ENCODE results near the gene ABI1.

DNA sequence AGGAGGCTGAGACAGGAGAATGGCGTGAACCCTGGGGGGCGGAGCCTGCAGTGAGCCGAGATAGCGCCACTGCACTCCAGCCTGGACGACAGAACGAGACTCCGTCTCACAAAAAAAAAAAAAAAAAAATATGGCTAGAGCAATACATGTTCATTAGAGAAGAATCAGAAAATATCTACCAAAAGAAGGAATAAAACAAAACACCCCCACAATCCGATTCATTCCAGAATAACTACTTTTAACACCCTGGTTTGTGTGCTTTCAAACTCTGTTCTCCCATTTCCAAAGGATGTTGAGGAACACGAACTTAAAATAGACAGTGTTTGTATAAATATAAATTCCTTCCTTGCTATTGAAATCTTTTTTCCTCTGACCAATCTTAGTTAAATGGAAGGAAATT is 156.8 kb downstream of the ABI1 start:
- TF ChIP-seq, protein P1, sequence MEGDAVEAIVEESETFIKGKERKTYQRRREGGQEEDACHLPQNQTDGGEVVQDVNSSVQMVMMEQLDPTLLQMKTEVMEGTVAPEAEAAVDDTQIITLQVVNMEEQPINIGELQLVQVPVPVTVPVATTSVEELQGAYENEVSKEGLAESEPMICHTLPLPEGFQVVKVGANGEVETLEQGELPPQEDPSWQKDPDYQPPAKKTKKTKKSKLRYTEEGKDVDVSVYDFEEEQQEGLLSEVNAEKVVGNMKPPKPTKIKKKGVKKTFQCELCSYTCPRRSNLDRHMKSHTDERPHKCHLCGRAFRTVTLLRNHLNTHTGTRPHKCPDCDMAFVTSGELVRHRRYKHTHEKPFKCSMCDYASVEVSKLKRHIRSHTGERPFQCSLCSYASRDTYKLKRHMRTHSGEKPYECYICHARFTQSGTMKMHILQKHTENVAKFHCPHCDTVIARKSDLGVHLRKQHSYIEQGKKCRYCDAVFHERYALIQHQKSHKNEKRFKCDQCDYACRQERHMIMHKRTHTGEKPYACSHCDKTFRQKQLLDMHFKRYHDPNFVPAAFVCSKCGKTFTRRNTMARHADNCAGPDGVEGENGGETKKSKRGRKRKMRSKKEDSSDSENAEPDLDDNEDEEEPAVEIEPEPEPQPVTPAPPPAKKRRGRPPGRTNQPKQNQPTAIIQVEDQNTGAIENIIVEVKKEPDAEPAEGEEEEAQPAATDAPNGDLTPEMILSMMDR (CRISPR knock-in tag; IDR thresholded peaks at IDR 0.05), result no peak
- no peak for TF ChIP-seq POLR2AphosphoS5 (IDR thresholded peaks at IDR 0.05; ENCODE audit: low read depth, low read length)
- no peak for TF ChIP-seq POLR2A (IDR thresholded peaks at IDR 0.05; ENCODE audit: insufficient read depth in 1 of 2, low read depth in 2 of 2, low read length in 2 of 2)
- no peak for TF ChIP-seq NBN (conservative IDR thresholded peaks at IDR 0.05)
- TF ChIP-seq NR2C2 (CRISPR knock-in tag; IDR thresholded peaks at IDR 0.05; ENCODE audit: borderline replicate concordance), result no peak
- TF ChIP-seq, protein P2, sequence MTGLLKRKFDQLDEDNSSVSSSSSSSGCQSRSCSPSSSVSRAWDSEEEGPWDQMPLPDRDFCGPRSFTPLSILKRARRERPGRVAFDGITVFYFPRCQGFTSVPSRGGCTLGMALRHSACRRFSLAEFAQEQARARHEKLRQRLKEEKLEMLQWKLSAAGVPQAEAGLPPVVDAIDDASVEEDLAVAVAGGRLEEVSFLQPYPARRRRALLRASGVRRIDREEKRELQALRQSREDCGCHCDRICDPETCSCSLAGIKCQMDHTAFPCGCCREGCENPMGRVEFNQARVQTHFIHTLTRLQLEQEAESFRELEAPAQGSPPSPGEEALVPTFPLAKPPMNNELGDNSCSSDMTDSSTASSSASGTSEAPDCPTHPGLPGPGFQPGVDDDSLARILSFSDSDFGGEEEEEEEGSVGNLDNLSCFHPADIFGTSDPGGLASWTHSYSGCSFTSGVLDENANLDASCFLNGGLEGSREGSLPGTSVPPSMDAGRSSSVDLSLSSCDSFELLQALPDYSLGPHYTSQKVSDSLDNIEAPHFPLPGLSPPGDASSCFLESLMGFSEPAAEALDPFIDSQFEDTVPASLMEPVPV (CRISPR knock-in tag; IDR thresholded peaks at IDR 0.05), result no peak
- no peak for TF ChIP-seq ZFP36 (IDR thresholded peaks at IDR 0.05; ENCODE audit: borderline replicate concordance, low read depth, low read length, partially characterized antibody)
- TF ChIP-seq NFE2 (CRISPR knock-in tag; IDR thresholded peaks at IDR 0.05), result no peak
- no peak for TF ChIP-seq IKZF4 (CRISPR knock-in tag; IDR thresholded peaks at IDR 0.05; ENCODE audit: borderline replicate concordance, low read depth, not compliant biosample characterization)
- no peak for TF ChIP-seq EZH2 (conservative IDR thresholded peaks at IDR 0.05; ENCODE audit: low read depth, low read length)
- no peak for TF ChIP-seq ZNF670 (CRISPR knock-in tag; IDR thresholded peaks at IDR 0.05; ENCODE audit: borderline replicate concordance)
- TF ChIP-seq, protein P3, sequence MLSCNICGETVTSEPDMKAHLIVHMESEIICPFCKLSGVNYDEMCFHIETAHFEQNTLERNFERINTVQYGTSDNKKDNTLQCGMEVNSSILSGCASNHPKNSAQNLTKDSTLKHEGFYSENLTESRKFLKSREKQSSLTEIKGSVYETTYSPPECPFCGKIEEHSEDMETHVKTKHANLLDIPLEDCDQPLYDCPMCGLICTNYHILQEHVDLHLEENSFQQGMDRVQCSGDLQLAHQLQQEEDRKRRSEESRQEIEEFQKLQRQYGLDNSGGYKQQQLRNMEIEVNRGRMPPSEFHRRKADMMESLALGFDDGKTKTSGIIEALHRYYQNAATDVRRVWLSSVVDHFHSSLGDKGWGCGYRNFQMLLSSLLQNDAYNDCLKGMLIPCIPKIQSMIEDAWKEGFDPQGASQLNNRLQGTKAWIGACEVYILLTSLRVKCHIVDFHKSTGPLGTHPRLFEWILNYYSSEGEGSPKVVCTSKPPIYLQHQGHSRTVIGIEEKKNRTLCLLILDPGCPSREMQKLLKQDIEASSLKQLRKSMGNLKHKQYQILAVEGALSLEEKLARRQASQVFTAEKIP (CRISPR knock-in tag; IDR thresholded peaks at IDR 0.05; ENCODE audit: borderline replicate concordance), result no peak
- TF ChIP-seq, protein P4, sequence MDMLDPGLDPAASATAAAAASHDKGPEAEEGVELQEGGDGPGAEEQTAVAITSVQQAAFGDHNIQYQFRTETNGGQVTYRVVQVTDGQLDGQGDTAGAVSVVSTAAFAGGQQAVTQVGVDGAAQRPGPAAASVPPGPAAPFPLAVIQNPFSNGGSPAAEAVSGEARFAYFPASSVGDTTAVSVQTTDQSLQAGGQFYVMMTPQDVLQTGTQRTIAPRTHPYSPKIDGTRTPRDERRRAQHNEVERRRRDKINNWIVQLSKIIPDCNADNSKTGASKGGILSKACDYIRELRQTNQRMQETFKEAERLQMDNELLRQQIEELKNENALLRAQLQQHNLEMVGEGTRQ (IDR thresholded peaks at IDR 0.05; ENCODE audit: low read depth, low read length), result no peak
- TF ChIP-seq, protein P4 (CRISPR knock-in tag; IDR thresholded peaks at IDR 0.05; ENCODE audit: borderline replicate concordance), result no peak
- TF ChIP-seq, protein P5, sequence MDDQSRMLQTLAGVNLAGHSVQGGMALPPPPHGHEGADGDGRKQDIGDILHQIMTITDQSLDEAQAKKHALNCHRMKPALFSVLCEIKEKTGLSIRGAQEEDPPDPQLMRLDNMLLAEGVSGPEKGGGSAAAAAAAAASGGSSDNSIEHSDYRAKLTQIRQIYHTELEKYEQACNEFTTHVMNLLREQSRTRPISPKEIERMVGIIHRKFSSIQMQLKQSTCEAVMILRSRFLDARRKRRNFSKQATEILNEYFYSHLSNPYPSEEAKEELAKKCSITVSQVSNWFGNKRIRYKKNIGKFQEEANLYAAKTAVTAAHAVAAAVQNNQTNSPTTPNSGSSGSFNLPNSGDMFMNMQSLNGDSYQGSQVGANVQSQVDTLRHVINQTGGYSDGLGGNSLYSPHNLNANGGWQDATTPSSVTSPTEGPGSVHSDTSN (CRISPR knock-in tag; IDR thresholded peaks at IDR 0.05; ENCODE audit: borderline replicate concordance), result no peak
